ENCODE results near the gene UROC1.

GRCh38 chr3:126488886-126489569, 28.5 kb downstream of the UROC1 start:
- TF ChIP-seq ZBTB7A (IDR thresholded peaks at IDR 0.05; ENCODE audit: low read depth) (no peak), MAX (IDR thresholded peaks at IDR 0.05) (no peak), EGR1 (IDR thresholded peaks at IDR 0.05) (no peak), RAD21 (IDR thresholded peaks at IDR 0.05; ENCODE audit: low read depth) (no peak)

All from Ishikawa (cell line).